ENCODE results near the gene KIAA1191. TPM values are rescaled to one million over a fixed set of nuclear protein-coding genes. Genes with fewer than 3 reads are reported as not detected.

Gene KIAA1191
- total and polyA plus RNA-seq, 9 of the 15 experiments (the other 6 are each of a cell fraction or from before 2014, with no cell fraction given) = 31.0 to 80.2 (median 45.7) TPM

DNA sequence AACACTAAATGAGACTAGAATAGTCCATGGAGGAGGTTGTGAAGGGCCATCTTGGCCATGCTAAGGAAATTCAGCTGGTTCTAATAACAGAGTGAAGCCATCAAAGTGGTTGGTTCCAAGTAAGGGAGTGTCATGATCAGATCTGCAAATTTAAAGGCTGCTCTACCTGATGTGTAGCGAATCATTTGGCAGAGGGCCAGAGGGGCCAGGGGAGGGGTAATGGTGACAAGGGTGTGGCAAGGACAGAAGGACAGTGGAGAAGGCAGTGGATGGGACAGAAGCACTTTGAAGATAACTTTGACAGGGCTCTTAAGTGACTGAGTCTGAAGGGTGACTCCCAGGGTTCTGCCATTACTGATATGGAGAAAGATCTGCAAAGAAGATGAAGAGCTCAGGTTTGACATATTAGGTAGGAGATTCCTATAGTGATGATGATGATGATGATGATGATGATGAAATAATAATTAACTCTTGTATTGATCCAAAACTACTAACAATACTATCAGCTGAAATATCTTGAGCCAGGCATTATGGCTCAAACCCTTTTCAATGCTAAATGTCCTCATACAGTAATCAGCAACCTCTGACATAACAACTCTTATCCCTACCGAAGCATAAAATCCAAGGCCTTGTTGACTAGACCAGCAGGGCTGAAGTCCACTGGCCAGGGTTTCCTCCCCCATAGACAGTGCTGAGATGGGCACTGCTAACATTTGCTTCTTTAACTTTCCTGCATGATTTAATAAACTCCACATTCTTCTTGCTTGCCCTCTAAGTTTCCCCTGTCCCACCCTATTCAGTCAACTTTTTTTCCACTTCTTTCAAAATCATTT is 20.0 kb downstream of the KIAA1191 start (continued):
- TF ChIP-seq CHD1 (IDR thresholded peaks at IDR 0.05; ENCODE audit: low read length) = no peak
- no peak for TF ChIP-seq ZNF699 (CRISPR knock-in tag; IDR thresholded peaks at IDR 0.05; ENCODE audit: insufficient replicate concordance)
- TF ChIP-seq MEIS2 (IDR thresholded peaks at IDR 0.05; ENCODE audit: partially characterized antibody) = peak; percentile 28
- TF ChIP-seq PHF8 (IDR thresholded peaks at IDR 0.05; ENCODE audit: borderline replicate concordance, low read length) = no peak
- TF ChIP-seq JUNB (CRISPR knock-in tag; conservative IDR thresholded peaks at IDR 0.05) = no peak
- TF ChIP-seq, protein P1, sequence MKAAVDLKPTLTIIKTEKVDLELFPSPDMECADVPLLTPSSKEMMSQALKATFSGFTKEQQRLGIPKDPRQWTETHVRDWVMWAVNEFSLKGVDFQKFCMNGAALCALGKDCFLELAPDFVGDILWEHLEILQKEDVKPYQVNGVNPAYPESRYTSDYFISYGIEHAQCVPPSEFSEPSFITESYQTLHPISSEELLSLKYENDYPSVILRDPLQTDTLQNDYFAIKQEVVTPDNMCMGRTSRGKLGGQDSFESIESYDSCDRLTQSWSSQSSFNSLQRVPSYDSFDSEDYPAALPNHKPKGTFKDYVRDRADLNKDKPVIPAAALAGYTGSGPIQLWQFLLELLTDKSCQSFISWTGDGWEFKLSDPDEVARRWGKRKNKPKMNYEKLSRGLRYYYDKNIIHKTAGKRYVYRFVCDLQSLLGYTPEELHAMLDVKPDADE (conservative IDR thresholded peaks at IDR 0.05; ENCODE audit: control insufficient read depth, low read depth, low read length) = no peak
- no peak for TF ChIP-seq BCL6 (CRISPR knock-in tag; IDR thresholded peaks at IDR 0.05)
- TF ChIP-seq CREM (IDR thresholded peaks at IDR 0.05; ENCODE audit: low read depth) = no peak
- no peak for TF ChIP-seq ZNF282 (CRISPR knock-in tag; IDR thresholded peaks at IDR 0.05)
- TF ChIP-seq, protein P2, sequence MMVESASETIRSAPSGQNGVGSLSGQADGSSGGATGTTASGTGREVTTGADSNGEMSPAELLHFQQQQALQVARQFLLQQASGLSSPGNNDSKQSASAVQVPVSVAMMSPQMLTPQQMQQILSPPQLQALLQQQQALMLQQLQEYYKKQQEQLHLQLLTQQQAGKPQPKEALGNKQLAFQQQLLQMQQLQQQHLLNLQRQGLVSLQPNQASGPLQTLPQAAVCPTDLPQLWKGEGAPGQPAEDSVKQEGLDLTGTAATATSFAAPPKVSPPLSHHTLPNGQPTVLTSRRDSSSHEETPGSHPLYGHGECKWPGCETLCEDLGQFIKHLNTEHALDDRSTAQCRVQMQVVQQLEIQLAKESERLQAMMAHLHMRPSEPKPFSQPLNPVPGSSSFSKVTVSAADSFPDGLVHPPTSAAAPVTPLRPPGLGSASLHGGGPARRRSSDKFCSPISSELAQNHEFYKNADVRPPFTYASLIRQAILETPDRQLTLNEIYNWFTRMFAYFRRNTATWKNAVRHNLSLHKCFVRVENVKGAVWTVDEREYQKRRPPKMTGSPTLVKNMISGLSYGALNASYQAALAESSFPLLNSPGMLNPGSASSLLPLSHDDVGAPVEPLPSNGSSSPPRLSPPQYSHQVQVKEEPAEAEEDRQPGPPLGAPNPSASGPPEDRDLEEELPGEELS (CRISPR knock-in tag; IDR thresholded peaks at IDR 0.05; ENCODE audit: borderline replicate concordance) = no peak
- TF ChIP-seq ZNF551 (CRISPR knock-in tag; IDR thresholded peaks at IDR 0.05) = no peak
- TF ChIP-seq ATF7 (IDR thresholded peaks at IDR 0.05) = 0 out of 2 replicates have a peak, but pooled peaks have one; percentile 23
- TF ChIP-seq SMARCA4 (IDR thresholded peaks at IDR 0.05) = peak; percentile 25; the same call in 1 of the 2 replicates
- peak; percentile 83 for TF ChIP-seq CTBP1 (IDR thresholded peaks at IDR 0.05; ENCODE audit: borderline replicate concordance)
- no peak for TF ChIP-seq BRCA1 (IDR thresholded peaks at IDR 0.05)
- TF ChIP-seq BRCA1 (CRISPR knock-in tag; IDR thresholded peaks at IDR 0.05) = no peak
- TF ChIP-seq EHMT2 (IDR thresholded peaks at IDR 0.05) = no peak
- TF ChIP-seq, protein P3, sequence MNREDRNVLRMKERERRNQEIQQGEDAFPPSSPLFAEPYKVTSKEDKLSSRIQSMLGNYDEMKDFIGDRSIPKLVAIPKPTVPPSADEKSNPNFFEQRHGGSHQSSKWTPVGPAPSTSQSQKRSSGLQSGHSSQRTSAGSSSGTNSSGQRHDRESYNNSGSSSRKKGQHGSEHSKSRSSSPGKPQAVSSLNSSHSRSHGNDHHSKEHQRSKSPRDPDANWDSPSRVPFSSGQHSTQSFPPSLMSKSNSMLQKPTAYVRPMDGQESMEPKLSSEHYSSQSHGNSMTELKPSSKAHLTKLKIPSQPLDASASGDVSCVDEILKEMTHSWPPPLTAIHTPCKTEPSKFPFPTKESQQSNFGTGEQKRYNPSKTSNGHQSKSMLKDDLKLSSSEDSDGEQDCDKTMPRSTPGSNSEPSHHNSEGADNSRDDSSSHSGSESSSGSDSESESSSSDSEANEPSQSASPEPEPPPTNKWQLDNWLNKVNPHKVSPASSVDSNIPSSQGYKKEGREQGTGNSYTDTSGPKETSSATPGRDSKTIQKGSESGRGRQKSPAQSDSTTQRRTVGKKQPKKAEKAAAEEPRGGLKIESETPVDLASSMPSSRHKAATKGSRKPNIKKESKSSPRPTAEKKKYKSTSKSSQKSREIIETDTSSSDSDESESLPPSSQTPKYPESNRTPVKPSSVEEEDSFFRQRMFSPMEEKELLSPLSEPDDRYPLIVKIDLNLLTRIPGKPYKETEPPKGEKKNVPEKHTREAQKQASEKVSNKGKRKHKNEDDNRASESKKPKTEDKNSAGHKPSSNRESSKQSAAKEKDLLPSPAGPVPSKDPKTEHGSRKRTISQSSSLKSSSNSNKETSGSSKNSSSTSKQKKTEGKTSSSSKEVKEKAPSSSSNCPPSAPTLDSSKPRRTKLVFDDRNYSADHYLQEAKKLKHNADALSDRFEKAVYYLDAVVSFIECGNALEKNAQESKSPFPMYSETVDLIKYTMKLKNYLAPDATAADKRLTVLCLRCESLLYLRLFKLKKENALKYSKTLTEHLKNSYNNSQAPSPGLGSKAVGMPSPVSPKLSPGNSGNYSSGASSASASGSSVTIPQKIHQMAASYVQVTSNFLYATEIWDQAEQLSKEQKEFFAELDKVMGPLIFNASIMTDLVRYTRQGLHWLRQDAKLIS (CRISPR knock-in tag; IDR thresholded peaks at IDR 0.05) = no peak
- TF ChIP-seq KHSRP (IDR thresholded peaks at IDR 0.05) = no peak
- no peak for TF ChIP-seq ZNF217 (CRISPR knock-in tag; IDR thresholded peaks at IDR 0.05)
- TF ChIP-seq TAF7 (tag; IDR thresholded peaks at IDR 0.05) = no peak
- TF ChIP-seq MECOM (CRISPR knock-in tag; IDR thresholded peaks at IDR 0.05) = peak; percentile 77; the same call in 1 of the 2 replicates
- peak; percentile 38; the same call in 1 of the 2 replicates for TF ChIP-seq TAL1 (IDR thresholded peaks at IDR 0.05)
- TF ChIP-seq ZNF766 (CRISPR knock-in tag; conservative IDR thresholded peaks at IDR 0.05) = no peak
- no peak for TF ChIP-seq ZNF253 (CRISPR knock-in tag; conservative IDR thresholded peaks at IDR 0.05)
